Activated CD8-positive, alpha-beta memory T cell treated with anti-CD3 and anti-CD28 coated beads for 1 hour (primary cell): Measurements from ENCODE around the gene MTCL3.

Experiments used
- DNase-seq, 2 donors: peaks; one replicate each; pipeline ENCODE4 v3.0.0-alpha.2; 2020; ENCODE audit warnings: low read depth in 1 of 2; ENCODE audit errors: extremely low read depth in 1 of 2

Gene MTCL3

GRCh38 chr6:127475135-127475822 lies 43.9 kb downstream of the MTCL3 start:
- DNase-seq = no peak

GRCh38 chr6:127471379-127472255 lies 47.5 kb downstream of the MTCL3 start:
- DNase-seq = no peak

- DNase-seq = no peak
These were observed 50.2 kb downstream of the MTCL3 start for GRCh38 chr6:127468936-127469335.

GRCh38 chr6:127466416-127466815 lies 52.7 kb downstream of the MTCL3 start:
- DNase-seq = no peak

GRCh38 chr6:127464881-127465459 lies 54.2 kb downstream of the MTCL3 start:
- peak; percentile 10 to 37 for DNase-seq

- DNase-seq = no peak
These were observed 54.8 kb downstream of the MTCL3 start for GRCh38 chr6:127464161-127464880.

- no peak for DNase-seq
These were observed 56.1 kb downstream of the MTCL3 start for GRCh38 chr6:127463056-127463455.

GRCh38 chr6:127462376-127462775 lies 56.8 kb downstream of the MTCL3 start:
- DNase-seq = no peak

GRCh38 chr6:127460465-127460864 lies 58.7 kb downstream of the MTCL3 start:
- no peak for DNase-seq

- DNase-seq = no peak
These were observed 59.9 kb downstream of the MTCL3 start, which contains the start of gene KIAA0408 for GRCh38 chr6:127459231-127459641. Gene KIAA0408 (minus strand): TSS chr6:127459389. CDS start chr6:127453981, 5,408 bp downstream.

GRCh38 chr6:127458817-127459216 lies 60.3 kb downstream of the MTCL3 start:
- no peak for DNase-seq

GRCh38 chr6:127458222-127458621 lies 60.9 kb downstream of the MTCL3 start:
- DNase-seq = no peak

GRCh38 chr6:127457456-127458064 lies 61.6 kb downstream of the MTCL3 start:
- no peak for DNase-seq

- DNase-seq = no peak
These were observed 62.7 kb downstream of the MTCL3 start for GRCh38 chr6:127456465-127456864.

- no peak for DNase-seq
These were observed 65.1 kb downstream of the MTCL3 start for GRCh38 chr6:127453845-127454619.

- DNase-seq = no peak
These were observed 66.3 kb downstream of the MTCL3 start for GRCh38 chr6:127452803-127453202.

- no peak for DNase-seq
These were observed 67.7 kb downstream of the MTCL3 start for GRCh38 chr6:127451388-127451787.

- DNase-seq = no peak
These were observed 71.4 kb downstream of the MTCL3 start for GRCh38 chr6:127447780-127448179.

GRCh38 chr6:127446356-127446755 lies 72.8 kb downstream of the MTCL3 start:
- DNase-seq = no peak

GRCh38 chr6:127441881-127442280 lies 77.3 kb downstream of the MTCL3 start:
- DNase-seq = no peak
